CD4-positive, alpha-beta T cell treated with Interleukin-4 for 4 hours (primary cell): ENCODE measurements around the gene DMRTC1.
"Not testable (repeated sequence)": the region's sequence is repeated elsewhere in the genome, so short reads cannot be mapped to it uniquely, and the experiment has no call there.

ENCODE experiments used
- DNase-seq: peaks from one replicate; pipeline ENCODE4 v3.0.0-alpha.2; 2020

Gene DMRTC1

DNA sequence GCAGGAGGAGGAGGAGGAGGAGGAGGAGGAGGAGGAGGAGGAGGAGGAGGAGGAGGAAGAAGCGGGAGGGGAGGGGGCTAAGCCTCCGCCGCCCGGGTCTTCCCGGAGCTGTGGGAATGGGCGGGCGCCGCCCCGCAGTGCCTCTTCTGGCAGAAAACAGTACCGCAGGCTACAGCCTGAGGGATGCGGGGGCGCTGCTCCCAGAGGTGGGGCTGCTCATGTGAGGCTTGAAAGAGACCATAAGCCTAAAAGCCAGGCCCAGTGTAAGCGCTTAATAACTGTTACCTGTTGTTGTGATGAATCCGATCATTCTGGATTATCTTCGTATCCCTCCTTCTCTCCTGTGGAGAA is at the start of gene DMRTC1:
DMRTC1 (minus strand) TSS at position 19 of the 351 bp plus-strand sequence. CDS start 68,143 bp downstream, outside the sequence.
- DNase-seq = not testable (repeated sequence)

- not testable (repeated sequence) for DNase-seq
Measured at GRCh38 chrX:72980894-72981469, 37.3 kb upstream of the DMRTC1 start.

DNA sequence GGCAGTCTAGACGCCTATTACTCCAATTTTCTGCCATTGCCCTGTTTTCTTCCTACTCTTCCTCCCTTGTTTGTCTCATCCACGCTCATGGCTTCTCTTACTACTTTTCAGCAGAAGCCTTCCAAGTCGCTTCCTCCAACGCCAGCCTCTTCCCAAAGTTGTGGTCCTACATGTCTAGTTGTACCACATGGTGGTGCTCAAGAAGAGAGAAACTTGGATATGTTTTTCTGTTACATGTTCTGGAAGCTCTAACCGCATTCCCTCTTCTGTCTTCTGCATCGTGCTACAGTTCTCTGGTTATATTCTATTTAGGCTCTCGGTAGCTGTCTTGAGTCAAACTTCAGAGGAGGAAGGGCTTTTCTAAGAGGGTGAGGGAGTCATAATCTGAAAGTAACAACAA is 31.2 kb upstream of the DMRTC1 start:
- not testable (repeated sequence) for DNase-seq

DNA sequence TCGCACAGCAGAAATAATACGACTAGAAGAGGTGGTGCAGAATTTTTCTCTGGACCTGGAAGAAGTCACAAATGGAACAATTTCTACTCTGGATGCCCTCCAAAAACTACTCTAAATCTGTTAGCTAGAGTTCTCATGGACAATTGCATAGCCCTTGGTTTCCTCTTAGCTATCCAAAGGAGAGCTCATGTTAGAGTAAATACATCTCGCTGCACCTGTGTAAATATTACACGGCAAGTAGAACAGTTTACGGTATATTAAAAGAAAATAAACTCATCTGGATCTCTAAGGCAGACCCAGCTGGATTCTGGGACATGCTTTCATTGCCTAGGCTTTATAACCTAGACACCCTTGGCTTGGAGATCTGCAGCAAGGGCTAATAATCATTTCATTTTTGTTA is 28.2 kb upstream of the DMRTC1 start:
- not testable (repeated sequence) for DNase-seq

GRCh38 chrX:72959971-72960370 is 16.3 kb upstream of the DMRTC1 start:
- not testable (repeated sequence) for DNase-seq

GRCh38 chrX:72943035-72943818 is 410 bp downstream of the DMRTC1 start:
- DNase-seq = not testable (repeated sequence)

GRCh38 chrX:72942272-72942671 is 1.4 kb downstream of the DMRTC1 start:
- DNase-seq = not testable (repeated sequence)

DNA sequence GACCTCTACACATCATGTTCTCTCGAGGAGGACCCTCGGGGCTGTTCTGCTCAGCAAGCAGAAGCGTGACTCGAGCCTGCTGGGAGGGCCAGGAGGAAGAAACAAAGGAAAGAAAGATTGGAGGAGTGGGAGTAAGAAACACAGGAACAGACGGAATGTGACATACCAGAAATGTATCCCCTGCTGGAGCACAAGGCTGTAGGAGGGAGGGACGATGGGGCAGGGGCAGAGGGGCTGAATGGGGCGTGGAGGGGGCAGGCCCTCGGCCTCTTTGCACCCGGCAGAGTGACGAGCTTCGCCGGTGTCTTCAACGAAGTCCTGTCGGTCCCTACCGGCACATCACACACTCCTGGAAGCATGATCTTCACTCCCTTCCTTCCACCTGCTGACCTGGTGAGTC is 5.7 kb downstream of the DMRTC1 start, which contains the start of gene FAM236A:
FAM236A (plus strand) TSS at position 301 of the 400 bp plus-strand sequence; CDS start at position 358, 57 bp downstream.
- DNase-seq = not testable (repeated sequence)

DNA sequence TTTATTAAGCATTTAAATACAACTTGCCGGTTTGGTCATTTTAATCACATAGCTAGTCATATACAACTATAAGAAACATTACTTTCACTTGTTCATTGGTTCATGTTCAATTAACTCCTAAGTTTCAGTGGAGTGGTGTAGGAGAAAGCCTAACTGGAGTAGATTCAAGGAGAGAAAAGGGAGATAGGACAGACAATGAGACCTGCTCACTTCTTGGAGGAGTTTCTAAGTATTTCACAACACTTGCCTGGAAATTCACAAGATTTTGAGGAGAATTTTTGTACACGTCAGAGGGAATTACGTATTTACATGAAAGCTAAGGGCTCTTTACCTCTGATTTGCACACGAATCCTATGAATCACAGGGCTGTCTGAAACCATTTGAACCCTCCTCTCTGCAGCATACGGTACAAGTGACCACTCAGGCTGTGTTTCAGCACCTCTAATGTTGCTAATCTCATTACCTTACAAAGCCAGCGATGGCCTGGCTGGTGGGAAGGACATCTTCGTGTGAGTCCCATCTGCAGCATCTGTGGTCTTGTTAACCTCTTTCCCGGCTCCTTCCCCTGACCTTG is 6.7 kb downstream of the DMRTC1 start:
- DNase-seq = not testable (repeated sequence)

GRCh38 chrX:72936455-72936854 is 7.2 kb downstream of the DMRTC1 start:
- DNase-seq = not testable (repeated sequence)

DNA sequence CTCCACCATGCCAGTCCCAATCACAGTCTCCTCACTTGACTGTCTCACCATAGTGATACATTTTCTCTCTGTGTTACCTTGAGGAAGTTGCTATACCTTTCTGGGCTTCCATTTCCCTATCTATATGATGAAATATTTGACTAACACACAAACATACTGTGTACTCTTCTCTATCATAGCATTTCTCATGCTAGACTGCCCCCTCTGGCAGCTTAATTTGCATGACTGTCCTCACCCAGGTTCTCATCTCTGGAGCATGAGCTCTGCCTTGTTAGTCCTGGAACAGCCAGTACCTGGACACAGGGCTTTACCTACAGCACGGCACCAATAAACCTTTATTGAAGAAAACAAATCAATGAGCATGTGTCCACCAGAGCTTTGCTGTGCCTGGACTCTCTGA is 11.4 kb downstream of the DMRTC1 start:
- not testable (repeated sequence) for DNase-seq

GRCh38 chrX:72916096-72916495 is 27.5 kb downstream of the DMRTC1 start:
- not testable (repeated sequence) for DNase-seq

GRCh38 chrX:72912315-72912714 is 31.3 kb downstream of the DMRTC1 start, which contains the start of gene FAM236C:
Gene FAM236C (plus strand): TSS chrX:72912615. CDS start chrX:72912715, 100 bp downstream.
- not testable (repeated sequence) for DNase-seq

DNA sequence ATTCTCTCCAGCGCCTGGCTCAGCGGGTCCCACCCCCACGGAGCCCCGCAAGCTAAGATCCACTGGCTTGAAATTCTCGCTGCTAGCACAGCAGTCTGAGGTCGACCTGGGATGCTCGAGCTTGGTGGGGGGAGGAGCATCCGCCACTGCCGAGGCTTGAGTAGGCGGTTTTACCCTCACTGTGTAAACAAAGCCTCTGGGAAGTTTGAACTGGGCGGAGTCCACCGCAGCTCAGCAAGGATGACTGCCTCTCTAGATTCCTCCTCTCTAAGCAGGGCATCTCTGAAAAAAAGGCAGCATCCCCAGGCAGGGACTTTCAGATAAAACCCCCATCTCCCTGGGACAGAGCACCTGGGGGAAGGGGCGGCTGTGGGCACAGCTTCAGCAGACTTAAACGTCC is 53.9 kb downstream of the DMRTC1 start:
- DNase-seq = not testable (repeated sequence)

DNA sequence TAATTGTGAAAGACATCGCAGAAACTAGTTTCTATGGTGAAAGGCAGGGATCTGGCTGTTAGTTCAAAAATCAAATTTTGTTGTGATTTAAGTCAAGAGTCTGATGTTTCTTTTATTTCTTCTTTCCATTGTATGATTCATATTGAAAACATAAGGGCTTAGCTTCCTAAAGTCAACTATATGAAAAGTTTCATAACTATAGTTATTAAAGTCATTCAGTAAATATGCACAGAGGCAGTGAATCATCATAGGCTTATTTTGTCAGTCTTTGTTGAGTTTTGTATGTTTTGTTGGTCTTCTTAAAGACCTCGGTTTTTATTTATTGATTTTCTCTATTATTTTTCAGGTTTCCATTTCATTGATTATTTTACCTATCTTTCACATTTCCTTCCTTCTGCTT is 60.7 kb downstream of the DMRTC1 start:
- not testable (repeated sequence) for DNase-seq

DNA sequence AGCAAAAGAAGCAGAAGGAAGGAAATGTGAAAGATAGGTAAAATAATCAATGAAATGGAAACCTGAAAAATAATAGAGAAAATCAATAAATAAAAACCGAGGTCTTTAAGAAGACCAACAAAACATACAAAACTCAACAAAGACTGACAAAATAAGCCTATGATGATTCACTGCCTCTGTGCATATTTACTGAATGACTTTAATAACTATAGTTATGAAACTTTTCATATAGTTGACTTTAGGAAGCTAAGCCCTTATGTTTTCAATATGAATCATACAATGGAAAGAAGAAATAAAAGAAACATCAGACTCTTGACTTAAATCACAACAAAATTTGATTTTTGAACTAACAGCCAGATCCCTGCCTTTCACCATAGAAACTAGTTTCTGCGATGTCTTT is 106.1 kb downstream of the DMRTC1 start:
- not testable (repeated sequence) for DNase-seq

DNA sequence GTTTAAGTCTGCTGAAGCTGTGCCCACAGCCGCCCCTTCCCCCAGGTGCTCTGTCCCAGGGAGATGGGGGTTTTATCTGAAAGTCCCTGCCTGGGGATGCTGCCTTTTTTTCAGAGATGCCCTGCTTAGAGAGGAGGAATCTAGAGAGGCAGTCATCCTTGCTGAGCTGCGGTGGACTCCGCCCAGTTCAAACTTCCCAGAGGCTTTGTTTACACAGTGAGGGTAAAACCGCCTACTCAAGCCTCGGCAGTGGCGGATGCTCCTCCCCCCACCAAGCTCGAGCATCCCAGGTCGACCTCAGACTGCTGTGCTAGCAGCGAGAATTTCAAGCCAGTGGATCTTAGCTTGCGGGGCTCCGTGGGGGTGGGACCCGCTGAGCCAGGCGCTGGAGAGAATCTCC is 112.9 kb downstream of the DMRTC1 start:
- DNase-seq = not testable (repeated sequence)
